Naive thymus-derived CD8-positive, alpha-beta T cell (primary cell): ENCODE measurements around the gene IQGAP1. TPM values are rescaled to one million over a fixed set of nuclear protein-coding genes. Genes with fewer than 3 reads are reported as not detected.
A peak's percentile ranks its signal among the peaks of the same experiment; 100 is the strongest.

ENCODE experiments used
- ATAC-seq, 2 donors: fragments of 150-1000 bp; cut with Tn5 transposase in 1 of 2; sonication (Bioruptor Pico), chemical (Tn5 transposase) in 1 of 2; 1 replicate in 1 of 2; 2 replicates in 1 of 2; pipeline ENCODE4 v1.10.0; 2021; ENCODE audit warnings: mild to moderate bottlenecking in 2 of 2, moderate library complexity in 2 of 2
- POLR2A ChIA-PET: fragments of 350-600 bp; sonication (Branson Sonifier 250); formaldehyde crosslinking; loops from one replicate; lab custom pipeline; 2021; ENCODE audit warnings: antibody characterized with exemption; lab: Charles Lee
- DNase-seq, 10 donors: peaks; one replicate each; pipeline versions ENCODE4 v3.0.0 to v3.0.0-alpha.2; 2020 to 2022
- H3K27ac Mint-ChIP-seq, 10 donors: one replicate each; pipeline ENCODE4 v1.8.0; 2020 to 2022; ENCODE audit warnings: mild to moderate bottlenecking in 10 of 10, mixed read lengths in 10 of 10, moderate library complexity in 4 of 10, inconsistent platforms in 1 of 10
- H3K27me3 Mint-ChIP-seq, 5 donors: one replicate each; pipeline ENCODE4 v1.8.0; 2021 to 2022; ENCODE audit warnings: mixed read lengths in 5 of 5
- H3K36me3 Mint-ChIP-seq, 3 donors: one replicate each; pipeline ENCODE4 v1.8.0; 2020 to 2022; ENCODE audit warnings: mixed read lengths in 3 of 3, mild to moderate bottlenecking in 2 of 3, inconsistent platforms in 1 of 3
- H3K4me1 Mint-ChIP-seq, 4 donors: one replicate each; pipeline ENCODE4 v1.8.0; 2021 to 2022; ENCODE audit warnings: mixed read lengths in 4 of 4
- H3K4me3 Mint-ChIP-seq, 10 donors: one replicate each; pipeline ENCODE4 v1.8.0; 2020 to 2022; ENCODE audit warnings: mild to moderate bottlenecking in 10 of 10, mixed read lengths in 10 of 10, moderate library complexity in 6 of 10, inconsistent platforms in 1 of 10
- H3K9me3 Mint-ChIP-seq, 9 donors: one replicate each; pipeline ENCODE4 v1.8.0; 2020 to 2022; ENCODE audit warnings: mixed read lengths in 9 of 9, mild to moderate bottlenecking in 3 of 9, inconsistent platforms in 1 of 9, moderate library complexity in 1 of 9
- polyA plus RNA-seq, 3 donors: library from polyadenylated mRNA; unstranded; fragments of 300-500 nt; fragmentation: Illumina TruSeq; gene quantifications; one replicate each; pipeline ENCODE4 v1.2.3, GENCODE V29; 2021
- total RNA-seq, 8 experiments: library from RNA in 2 of 8; stranded (reverse) in 2 of 8; gene quantifications; one replicate each; pipeline ENCODE4 v1.2.3 and lab custom pipeline; 2021 to 2026

IQGAP1 gene
- total and polyA plus RNA-seq, 5 experiments from 2014 or later = 73.9 to 126 (median 101) TPM

DNA sequence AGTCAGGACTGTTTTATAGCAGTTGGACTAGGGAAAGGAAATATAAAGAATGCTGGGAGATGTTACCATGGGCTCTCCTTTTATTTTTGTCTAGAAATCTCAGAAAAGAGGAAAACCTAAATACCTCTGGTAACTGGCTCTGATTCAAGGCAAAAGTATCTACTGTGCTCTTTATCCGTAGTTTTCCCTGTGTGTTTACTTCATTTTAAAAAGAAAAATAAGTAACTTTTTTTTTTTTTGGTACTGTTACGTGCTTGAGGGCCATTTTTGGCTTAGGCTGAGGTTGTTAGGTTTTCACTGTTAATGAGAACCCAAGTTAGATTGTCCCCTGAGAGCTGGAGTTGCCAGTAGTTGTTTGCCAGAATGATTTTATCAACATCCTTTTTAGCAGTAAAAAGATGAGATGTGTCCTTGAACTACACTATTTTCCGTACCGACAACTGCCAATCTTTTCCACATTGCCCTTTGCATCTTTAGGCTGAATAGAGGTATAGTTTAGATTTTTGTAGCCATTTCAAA lies 35.8 kb downstream of the IQGAP1 start:
- Mint-ChIP-seq H3K27ac (peak overlapping the region in 4 of 10 donors; percentile 42 to 59 (median 52)), H3K4me3 (no peak overlapping the region)
- POLR2A ChIA-PET = no interaction called here

DNA sequence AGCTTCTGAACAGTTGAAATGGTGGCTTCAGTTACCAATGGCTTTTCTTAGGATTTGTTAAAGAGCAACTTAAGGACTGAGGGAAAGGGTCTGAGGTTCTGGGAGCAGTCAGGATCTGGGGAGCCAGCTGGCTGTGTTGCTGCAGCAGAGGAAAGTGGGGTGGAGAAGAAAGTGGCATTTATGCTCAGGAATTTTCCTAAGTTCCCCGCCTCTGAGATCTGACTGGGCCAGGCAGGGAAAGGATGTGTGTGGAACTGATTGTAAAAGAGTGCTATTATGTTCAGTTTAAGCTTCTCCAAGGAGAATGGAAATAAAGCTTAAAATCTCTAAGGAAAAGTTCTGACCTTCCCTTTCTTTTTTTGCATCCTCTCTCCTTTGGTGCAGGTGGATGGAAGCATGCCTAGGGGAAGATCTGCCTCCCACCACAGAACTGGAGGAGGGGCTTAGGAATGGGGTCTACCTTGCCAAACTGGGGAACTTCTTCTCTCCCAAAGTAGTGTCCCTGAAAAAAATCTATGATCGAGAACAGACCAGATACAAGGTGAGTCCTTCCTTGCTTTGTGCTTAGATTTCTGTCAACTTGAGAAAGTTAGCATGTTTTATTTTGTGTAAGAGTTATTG lies 37.8 kb downstream of the IQGAP1 start:
- Mint-ChIP-seq H3K36me3 (peaks cover 0 to 42% (median 11%) of the 10 kb centered on the region in 3 donors), H3K27ac (peak overlapping the region in 6 of 10 donors; percentile 6 to 74 (median 18)), H3K4me3 (no peak overlapping the region), H3K4me1 (peaks cover 14 to 42% (median 31%) of the 10 kb centered on the region in 4 donors), H3K27me3 (no peaks in the 10 kb centered on the region), H3K9me3 (no peaks in the 10 kb centered on the region)
- ATAC-seq = no peak
- DNase-seq = no peak
- POLR2A ChIA-PET = no interaction called here

More for the DNA sequence above, 35.8 kb downstream of the IQGAP1 start:
- ATAC-seq (no peak), DNase-seq (no peak)
- Mint-ChIP-seq H3K4me1 (peaks cover 23 to 56% (median 46%) of the 10 kb centered on the region in 4 donors), H3K27me3 (no peaks in the 10 kb centered on the region), H3K36me3 (peaks cover 0 to 26% (median 3%) of the 10 kb centered on the region in 3 donors), H3K9me3 (no peaks in the 10 kb centered on the region)

DNA sequence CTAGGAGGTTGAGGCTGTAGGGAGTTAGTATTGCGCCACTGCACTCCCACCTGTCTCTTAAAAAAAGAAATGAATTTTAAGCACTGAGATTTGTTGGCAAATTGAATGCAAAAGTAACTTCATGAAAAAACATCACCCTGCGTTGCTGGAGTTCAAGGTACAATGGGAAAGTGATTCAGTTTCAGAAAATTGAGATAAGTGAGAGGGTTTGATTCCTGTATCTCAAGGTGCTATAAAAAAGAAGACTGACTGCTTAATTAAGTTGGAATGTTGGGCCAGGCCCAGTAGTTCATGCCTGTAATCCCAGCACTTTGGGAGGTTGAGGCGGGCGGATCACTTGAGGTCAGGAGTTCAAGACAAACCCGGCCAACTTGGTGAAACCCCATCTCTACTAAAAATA lies 39.1 kb downstream of the IQGAP1 start:
- Mint-ChIP-seq H3K27ac (peak overlapping the region in 4 of 10 donors; percentile 8 to 71 (median 54)), H3K9me3 (no peaks in the 10 kb centered on the region), H3K4me3 (no peak overlapping the region), H3K27me3 (no peaks in the 10 kb centered on the region), H3K36me3 (peaks cover 0 to 49% (median 17%) of the 10 kb centered on the region in 3 donors), H3K4me1 (peaks cover 13 to 36% (median 29%) of the 10 kb centered on the region in 4 donors)
- POLR2A ChIA-PET = no interaction called here
- ATAC-seq = no peak
- DNase-seq = no peak

DNA sequence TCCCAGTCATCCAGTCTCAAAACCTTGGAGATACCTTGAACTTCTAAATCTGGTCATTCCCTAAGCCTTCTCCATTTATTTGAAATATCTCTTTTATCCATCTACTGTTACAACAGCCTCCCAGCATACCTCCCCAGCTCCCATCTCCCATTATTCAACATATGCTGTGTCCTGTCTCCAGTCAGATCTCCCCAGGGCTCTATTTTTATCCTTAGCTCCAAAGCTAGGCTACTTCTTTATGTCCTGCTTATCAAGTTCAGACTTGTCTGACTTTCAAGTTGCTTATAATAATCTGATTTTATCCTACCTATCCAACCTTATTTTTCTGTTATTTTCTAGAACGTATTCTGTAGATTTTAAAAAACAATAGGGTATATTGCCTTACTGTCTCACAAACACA lies 44.2 kb downstream of the IQGAP1 start:
- ATAC-seq (no peak), DNase-seq (no peak)
- POLR2A ChIA-PET = interaction anchor here (1.1 kb wide), 1 partner anchor 18 kb away, joined by 3 read pairs; no protein-coding TSS in a partner anchor
- no peaks in the 10 kb centered on the region for H3K9me3 Mint-ChIP-seq
- no peak overlapping the region for H3K4me3 Mint-ChIP-seq
- H3K4me1 Mint-ChIP-seq = peaks cover 6 to 31% (median 22%) of the 10 kb centered on the region in 4 donors
- peaks cover 0 to 79% (median 25%) of the 10 kb centered on the region in 3 donors for H3K36me3 Mint-ChIP-seq
- peak overlapping the region in 4 of 10 donors; percentile 1 to 62 (median 20) for H3K27ac Mint-ChIP-seq
- no peaks in the 10 kb centered on the region for H3K27me3 Mint-ChIP-seq

DNA sequence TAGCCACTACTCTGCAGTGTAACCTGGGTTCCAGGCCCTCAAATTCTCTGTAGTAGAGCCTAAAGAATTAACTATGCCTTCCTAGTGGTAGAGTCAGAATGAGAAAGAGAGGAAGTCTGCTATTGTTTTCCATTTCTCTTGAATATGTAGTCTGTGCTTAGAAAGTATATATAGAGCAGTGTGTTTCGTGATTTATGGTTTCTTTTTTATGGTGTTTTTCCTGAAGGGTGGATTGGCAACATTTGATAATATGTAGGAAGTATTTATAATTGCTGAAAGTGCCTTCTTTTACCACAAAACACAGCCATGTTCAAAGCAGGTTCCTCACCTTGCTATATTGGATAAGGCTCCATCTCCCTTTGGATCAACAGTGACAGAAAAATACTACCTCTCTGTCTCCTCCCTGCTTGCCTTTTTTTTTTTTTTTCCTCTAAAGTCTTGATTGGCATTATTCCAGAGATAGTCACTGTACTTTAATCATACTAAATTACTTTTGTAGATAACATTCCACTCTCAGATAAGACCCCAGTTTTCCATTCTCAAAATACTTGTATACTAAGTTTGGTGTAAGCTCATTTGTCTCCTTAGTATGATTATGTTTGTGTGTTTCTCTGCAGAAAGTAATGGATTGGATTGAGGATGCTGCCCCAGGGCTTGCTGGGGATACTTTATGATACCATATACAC lies 47.8 kb downstream of the IQGAP1 start:
- peaks cover 4 to 33% (median 18%) of the 10 kb centered on the region in 4 donors for H3K4me1 Mint-ChIP-seq

DNA sequence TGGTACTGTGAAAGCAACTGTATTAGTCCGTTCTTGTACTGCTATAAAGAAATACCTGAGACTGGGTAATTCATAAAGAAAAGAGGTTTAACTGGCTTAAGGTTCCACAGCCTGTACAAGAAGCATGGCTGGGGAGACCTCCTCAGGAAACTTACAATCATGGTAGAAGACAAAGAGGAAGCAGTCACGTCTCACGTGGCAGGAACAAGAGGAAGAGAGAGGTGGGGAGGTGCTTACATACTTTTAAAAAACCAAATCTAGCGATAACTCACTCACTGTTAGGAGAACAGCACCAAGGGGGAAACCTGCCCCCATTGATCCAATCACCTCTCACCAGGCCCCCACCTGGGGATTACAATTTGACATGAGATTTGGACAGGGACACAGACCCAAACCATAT lies 48.9 kb downstream of the IQGAP1 start:
- DNase-seq (peak in 1 of 10 donors; percentile 1), ATAC-seq (peak in 1 of 2 donors; percentile 36)
- no peaks in the 10 kb centered on the region for H3K9me3 Mint-ChIP-seq
- H3K4me3 Mint-ChIP-seq = no peak overlapping the region
- POLR2A ChIA-PET = no interaction called here
- H3K36me3 Mint-ChIP-seq = peaks cover 0 to 77% (median 22%) of the 10 kb centered on the region in 3 donors
- H3K4me1 Mint-ChIP-seq = peaks cover 4 to 28% (median 18%) of the 10 kb centered on the region in 4 donors
- H3K27ac Mint-ChIP-seq = peak overlapping the region in 4 of 10 donors; percentile 5 to 71 (median 23)
- H3K27me3 Mint-ChIP-seq = no peaks in the 10 kb centered on the region

More for the DNA sequence above, 47.8 kb downstream of the IQGAP1 start:
- Mint-ChIP-seq H3K27me3 (no peaks in the 10 kb centered on the region), H3K4me3 (no peak overlapping the region), H3K27ac (peak overlapping the region in 5 of 10 donors; percentile 3 to 63 (median 39)), H3K9me3 (no peaks in the 10 kb centered on the region), H3K36me3 (peaks cover 0 to 71% (median 14%) of the 10 kb centered on the region in 3 donors)
- DNase-seq = no peak
- no peak for ATAC-seq
- POLR2A ChIA-PET = no interaction called here

DNA sequence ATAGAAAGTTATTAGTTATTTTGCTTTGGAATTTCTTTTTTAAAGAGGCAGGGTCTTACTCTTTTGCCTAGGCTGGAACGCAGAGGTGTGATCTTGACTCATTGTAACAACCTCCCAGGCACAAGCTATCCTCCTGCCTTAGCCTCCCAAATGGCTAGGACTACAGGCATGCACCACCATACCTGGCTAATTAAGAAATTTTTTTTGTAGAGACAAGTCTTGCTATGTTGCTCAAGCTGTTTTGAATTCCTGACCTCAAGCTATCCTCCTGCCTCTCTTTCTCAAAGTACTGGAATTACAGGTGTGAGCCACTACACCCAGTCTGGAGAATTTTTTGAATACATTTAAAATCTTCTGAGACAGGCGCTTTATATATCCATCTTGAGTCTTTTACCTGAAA lies 49.5 kb downstream of the IQGAP1 start:
- Mint-ChIP-seq H3K27ac (no peak overlapping the region), H3K4me1 (peaks cover 4 to 28% (median 15%) of the 10 kb centered on the region in 4 donors), H3K27me3 (no peaks in the 10 kb centered on the region), H3K36me3 (peaks cover 0 to 77% (median 20%) of the 10 kb centered on the region in 3 donors), H3K4me3 (no peak overlapping the region), H3K9me3 (no peaks in the 10 kb centered on the region)
- no peak for DNase-seq
- POLR2A ChIA-PET = no interaction called here
- no peak for ATAC-seq

DNA sequence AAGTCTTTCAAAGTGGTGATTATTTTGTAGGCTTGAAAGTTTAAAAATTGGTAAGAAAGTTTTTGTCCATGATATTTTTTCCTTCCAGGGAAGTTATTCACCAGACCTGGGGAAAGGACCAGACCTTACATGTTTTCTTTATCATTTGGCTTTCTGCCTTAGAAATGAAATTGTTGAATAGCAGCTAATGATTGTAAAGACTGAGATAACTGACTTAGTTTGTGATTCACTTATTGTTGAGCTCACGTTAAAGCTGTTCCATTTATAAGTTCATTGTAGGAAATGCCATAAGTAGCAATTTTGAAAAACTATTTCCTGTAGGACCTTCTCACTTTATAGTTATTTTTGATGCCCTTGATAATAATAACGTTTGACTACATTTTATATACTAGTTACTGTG lies 51.9 kb downstream of the IQGAP1 start:
- DNase-seq (no peak), ATAC-seq (no peak)
- Mint-ChIP-seq H3K9me3 (no peaks in the 10 kb centered on the region), H3K4me1 (peaks cover 0 to 25% (median 11%) of the 10 kb centered on the region in 4 donors), H3K27me3 (no peaks in the 10 kb centered on the region), H3K4me3 (no peak overlapping the region), H3K36me3 (peaks cover 0 to 74% (median 15%) of the 10 kb centered on the region in 3 donors), H3K27ac (peak overlapping the region in 1 of 10 donors; percentile 31)
- POLR2A ChIA-PET = no interaction called here

DNA sequence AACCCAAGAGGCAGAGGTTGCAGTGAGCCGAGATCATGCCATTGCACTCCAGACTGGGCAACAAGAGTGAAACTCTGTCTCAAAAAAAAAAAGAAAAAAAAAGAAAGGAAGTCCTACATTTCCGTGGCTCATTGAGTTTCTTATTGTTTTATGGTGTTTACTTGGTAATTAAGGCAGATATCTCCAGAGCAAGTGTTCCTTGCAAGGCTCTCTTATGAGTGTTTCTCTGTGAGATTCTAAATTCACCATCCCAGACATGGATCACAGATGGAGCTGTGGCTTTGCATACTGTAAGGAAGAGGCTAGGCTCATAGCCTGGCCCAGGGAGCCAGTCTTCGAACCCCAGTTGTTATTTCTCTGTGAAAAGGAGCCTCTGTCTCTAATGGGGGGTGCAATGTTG lies 53.0 kb downstream of the IQGAP1 start:
- no peak overlapping the region for H3K4me3 Mint-ChIP-seq
- POLR2A ChIA-PET = no interaction called here
- no peaks in the 10 kb centered on the region for H3K9me3 Mint-ChIP-seq
- peaks cover 0 to 73% (median 14%) of the 10 kb centered on the region in 3 donors for H3K36me3 Mint-ChIP-seq
- ATAC-seq = no peak
- peaks cover 0 to 17% (median 8%) of the 10 kb centered on the region in 4 donors for H3K4me1 Mint-ChIP-seq
- no peak for DNase-seq
- H3K27ac Mint-ChIP-seq = peak overlapping the region in 1 of 10 donors; percentile 22
- H3K27me3 Mint-ChIP-seq = no peaks in the 10 kb centered on the region

DNA sequence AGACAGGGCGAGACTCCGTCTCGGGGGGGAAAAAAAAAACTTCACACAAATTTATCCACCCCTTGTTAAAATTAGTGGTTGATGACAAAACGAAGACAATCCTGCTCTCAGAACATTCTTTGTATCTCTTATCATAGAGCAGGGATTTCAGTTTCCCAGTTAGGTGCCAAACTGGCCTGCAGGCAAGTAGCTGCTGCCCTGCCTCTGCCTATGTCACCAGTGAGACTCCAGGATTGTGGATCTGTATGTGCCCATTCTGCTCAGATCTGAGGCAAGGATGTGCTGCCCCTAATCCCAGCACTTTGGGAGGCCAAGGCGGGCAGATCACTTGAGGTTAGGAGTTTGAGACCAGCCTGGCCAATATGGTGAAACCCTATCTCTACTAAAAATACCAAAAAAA lies 54.4 kb downstream of the IQGAP1 start:
- POLR2A ChIA-PET = no interaction called here

DNA sequence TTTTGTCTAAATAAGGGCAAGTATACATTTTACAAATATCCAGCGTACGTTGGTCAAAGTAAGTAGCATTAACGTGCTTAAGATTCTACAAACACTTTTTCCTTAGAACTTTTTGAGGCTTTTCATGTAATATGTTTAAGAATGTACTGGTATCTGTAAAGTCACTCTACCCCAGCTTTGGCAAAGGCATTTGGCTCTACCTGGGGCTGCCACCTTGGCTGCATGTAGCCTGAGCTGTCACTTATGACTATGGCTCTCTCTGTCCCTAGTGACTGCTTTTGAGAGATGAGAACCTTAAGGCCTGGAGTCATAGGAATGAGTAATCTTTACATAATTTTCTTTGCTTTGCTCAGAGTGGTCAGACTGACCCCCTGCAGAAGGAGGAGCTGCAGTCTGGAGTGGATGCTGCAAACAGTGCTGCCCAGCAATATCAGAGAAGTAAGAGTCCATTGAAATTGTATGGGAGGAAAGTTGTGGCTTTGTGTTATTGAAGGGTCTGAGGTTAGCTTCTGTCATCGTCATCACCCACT lies 61.2 kb downstream of the IQGAP1 start:
- Mint-ChIP-seq H3K27me3 (no peaks in the 10 kb centered on the region), H3K27ac (peak overlapping the region in 3 of 10 donors; percentile 12 to 72 (median 22)), H3K4me1 (peaks cover 4 to 5% (median 4%) of the 10 kb centered on the region in 4 donors), H3K9me3 (no peaks in the 10 kb centered on the region), H3K36me3 (peaks cover 0 to 86% (median 30%) of the 10 kb centered on the region in 3 donors), H3K4me3 (no peak overlapping the region)
- DNase-seq (no peak), ATAC-seq (no peak)
- POLR2A ChIA-PET = interaction anchor here (0.6 kb wide), 1 partner anchor 15 kb away, joined by 3 read pairs; no protein-coding TSS in a partner anchor

More for the DNA sequence above, 54.4 kb downstream of the IQGAP1 start:
- no peak overlapping the region for H3K27ac Mint-ChIP-seq
- no peaks in the 10 kb centered on the region for H3K27me3 Mint-ChIP-seq
- H3K36me3 Mint-ChIP-seq = peaks cover 0 to 67% (median 14%) of the 10 kb centered on the region in 3 donors
- no peak for DNase-seq
- H3K4me1 Mint-ChIP-seq = peaks cover 0 to 7% (median under 1%) of the 10 kb centered on the region in 4 donors
- H3K4me3 Mint-ChIP-seq = no peak overlapping the region
- no peaks in the 10 kb centered on the region for H3K9me3 Mint-ChIP-seq
- no peak for ATAC-seq

DNA sequence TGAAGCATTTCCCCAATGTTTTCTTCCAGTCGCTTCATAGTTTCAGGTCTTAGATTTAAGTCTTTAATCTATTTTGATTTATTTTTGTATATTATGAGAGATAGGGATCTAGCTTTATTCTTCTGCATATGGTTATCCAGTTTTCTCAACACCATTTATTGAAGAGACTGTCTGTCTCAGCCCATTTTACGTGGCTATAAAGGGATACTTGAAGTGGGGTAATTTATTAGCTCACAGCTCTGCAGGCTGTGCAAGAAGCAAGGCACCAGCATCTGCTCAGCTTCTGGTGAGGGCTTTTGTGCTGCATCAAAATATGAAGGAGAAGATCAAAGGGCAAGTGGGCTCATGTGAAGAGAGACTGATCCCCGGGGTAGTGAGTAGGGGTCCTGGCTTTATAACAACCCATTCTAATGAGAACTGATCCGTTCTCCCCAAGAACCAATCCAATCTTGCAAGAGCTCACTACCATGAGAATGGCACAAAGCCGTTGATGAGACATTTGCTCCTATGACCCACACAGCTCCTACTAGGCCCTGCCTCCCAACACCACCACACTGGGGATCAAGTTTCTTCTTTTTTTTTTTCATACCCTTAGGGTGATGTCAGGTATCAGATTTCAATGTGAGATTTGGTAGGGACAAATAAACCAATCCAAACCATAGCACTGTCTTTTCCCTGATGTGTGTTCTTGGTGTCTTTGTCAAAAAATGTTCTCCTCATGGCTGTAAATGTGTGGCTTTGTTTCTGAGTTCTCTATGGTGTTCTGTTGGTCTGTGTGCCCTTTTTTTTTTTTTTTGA lies 63.2 kb downstream of the IQGAP1 start:
- H3K27me3 Mint-ChIP-seq = no peaks in the 10 kb centered on the region
- H3K36me3 Mint-ChIP-seq = peaks cover 0 to 88% (median 41%) of the 10 kb centered on the region in 3 donors
- DNase-seq (no peak), ATAC-seq (no peak)
- POLR2A ChIA-PET = interaction anchor here (0.7 kb wide), 1 partner anchor 464 kb away, joined by 6 read pairs; no protein-coding TSS in a partner anchor
- H3K27ac Mint-ChIP-seq = peak overlapping the region in 3 of 10 donors; percentile 24 to 35 (median 29)
- H3K4me1 Mint-ChIP-seq = peaks cover 4 to 5% (median 4%) of the 10 kb centered on the region in 4 donors
- H3K4me3 Mint-ChIP-seq = no peak overlapping the region
- no peaks in the 10 kb centered on the region for H3K9me3 Mint-ChIP-seq
